Right lobe of liver (tissue), 6 donors: ENCODE data around the gene TDRD3. TPM values are rescaled to one million over a fixed set of nuclear protein-coding genes. Genes with fewer than 3 reads are reported as not detected.

Source experiments
- ATAC-seq, 4 donors: fragments of 200-7000 bp; cut with Tn5 transposase; one replicate each; pipeline ENCODE4 v1.9.1; 2020; ENCODE audit warnings: mild to moderate bottlenecking in 4 of 4, moderate library complexity in 4 of 4
- DNase-seq, 3 donors: peaks; one replicate each; pipeline ENCODE4 v3.0.0-alpha.2; 2020
- H3K27ac ChIP-seq, 3 donors: fragments of 200-600 bp; one replicate each; pipeline ENCODE4 v1.8.0; 2022
- H3K27me3 ChIP-seq, 2 donors: fragments of 200-600 bp; one replicate each; pipeline ENCODE4 v1.8.0; 2022
- H3K36me3 ChIP-seq, 4 donors: fragments of 200-600 bp; sonication (generic) in 1 of 4; one replicate each; pipeline versions ENCODE4 v1.5.1 to v1.8.0; 2017 to 2022; ENCODE audit warnings: control low read depth in 1 of 4
- H3K4me1 ChIP-seq, 4 donors: fragments of 200-600 bp; sonication (generic) in 1 of 4; one replicate each; pipeline versions ENCODE4 v1.5.1 to v1.8.0; 2017 to 2022; ENCODE audit warnings: control low read depth in 1 of 4
- H3K4me3 ChIP-seq, 3 donors: fragments of 200-600 bp; one replicate each; pipeline ENCODE4 v1.8.0; 2022
- H3K9me3 ChIP-seq, 4 donors: fragments of 200-600 bp; sonication (generic) in 1 of 4; one replicate each; pipeline versions ENCODE4 v1.5.1 to v1.8.0; 2017 to 2022; ENCODE audit warnings: control low read depth in 1 of 4
- POLR2A ChIP-seq: fragments of 450-650 bp; IDR thresholded peaks from one replicate; pipeline ENCODE4 v1.6.1; 2017; ENCODE audit warnings: antibody characterized with exemption, mild to moderate bottlenecking
- WGBS: methylation state at CpG from one replicate; pipeline ENCODE4 v1.1.6; 2018; ENCODE audit warnings: low coverage, low lambda C conversion rate; ENCODE audit not compliant: insufficient coverage; ENCODE audit errors: missing lambda C conversion rate; 5-methylcytosine and 5-hydroxymethylcytosine counted together
- intact Hi-C, 2 donors: fragments of 100-400 bp; cut with DNase I; formaldehyde crosslinking; loops; one replicate each; pipeline versions ENCODE4 v1.11.2 to v1.14.1; 2022
- total RNA-seq, 6 experiments: library from RNA; depleted of rRNA in 2 of 6; stranded (reverse); fragments of >200 nt in 2 of 6; fragmentation: NEBNext Ultra II Directional in 3 of 6; extraction: Animal tissue kit (Norgen Biotek cat#: 25700) in 3 of 6; gene quantifications; one replicate each; pipeline versions ENCODE4 v1.1.0 to v1.2.4, GENCODE V29; 2016 to 2023
- TF ChIP-seq, protein P1 (sequence below), 4 donors: fragments of 200-600 bp in 3 of 4; fragments of 450-650 bp in 1 of 4; IDR thresholded peaks; one replicate each; pipeline versions ENCODE4 v1.5.1 to v1.8.0; 2016 to 2022; ENCODE audit warnings: antibody characterized with exemption in 4 of 4, mild to moderate bottlenecking in 2 of 4
- donor health status: DM: no; HTN: yes; CAD: no.
- donor health status: DM: no; HTN: no; CAD: no.
- donor health status: DM: no; HTN: no; CAD: no.
- donor health status: DM: no; HTN: yes; CAD: no.
- donor health status: DM: no; HTN: yes; CAD: no.

TDRD3 gene
- total RNA-seq, 6 experiments from 2014 or later: 9.6 to 12.8 (median 11.4) TPM

DNA sequence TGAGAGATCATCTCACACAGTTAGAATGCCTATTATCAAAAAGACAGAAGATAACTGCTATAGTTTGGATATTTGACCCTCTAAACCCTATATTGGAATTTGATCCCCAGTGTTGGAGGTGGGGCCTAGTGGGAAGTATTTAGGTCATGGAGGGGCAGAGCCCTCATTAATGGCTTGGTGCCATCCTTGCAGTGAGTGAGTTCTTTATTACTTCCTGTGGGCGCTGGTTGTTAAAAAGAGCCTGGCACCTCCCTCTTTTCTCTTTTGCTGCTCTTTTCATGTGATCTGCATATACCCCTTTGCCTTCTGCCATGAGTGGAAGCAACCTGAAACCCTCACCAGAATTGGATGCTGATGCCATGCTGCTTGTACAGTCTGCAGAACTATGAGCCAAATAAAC lies 66.8 kb downstream of the TDRD3 start:
- Histone ChIP-seq H3K4me3 (no peak overlapping the region), H3K4me1 (no peaks in the 10 kb centered on the region), H3K27me3 (no peaks in the 10 kb centered on the region), H3K27ac (no peak overlapping the region), H3K36me3 (peaks cover 0 to 3% (median 0%) of the 10 kb centered on the region in 4 donors), H3K9me3 (no peaks in the 10 kb centered on the region)
- DNase-seq (no peak), ATAC-seq (no peak)
- 67% methylated on average over 1 of the region's 1 CpG for WGBS
- intact Hi-C loops: no loop called here
- TF ChIP-seq, protein P1, sequence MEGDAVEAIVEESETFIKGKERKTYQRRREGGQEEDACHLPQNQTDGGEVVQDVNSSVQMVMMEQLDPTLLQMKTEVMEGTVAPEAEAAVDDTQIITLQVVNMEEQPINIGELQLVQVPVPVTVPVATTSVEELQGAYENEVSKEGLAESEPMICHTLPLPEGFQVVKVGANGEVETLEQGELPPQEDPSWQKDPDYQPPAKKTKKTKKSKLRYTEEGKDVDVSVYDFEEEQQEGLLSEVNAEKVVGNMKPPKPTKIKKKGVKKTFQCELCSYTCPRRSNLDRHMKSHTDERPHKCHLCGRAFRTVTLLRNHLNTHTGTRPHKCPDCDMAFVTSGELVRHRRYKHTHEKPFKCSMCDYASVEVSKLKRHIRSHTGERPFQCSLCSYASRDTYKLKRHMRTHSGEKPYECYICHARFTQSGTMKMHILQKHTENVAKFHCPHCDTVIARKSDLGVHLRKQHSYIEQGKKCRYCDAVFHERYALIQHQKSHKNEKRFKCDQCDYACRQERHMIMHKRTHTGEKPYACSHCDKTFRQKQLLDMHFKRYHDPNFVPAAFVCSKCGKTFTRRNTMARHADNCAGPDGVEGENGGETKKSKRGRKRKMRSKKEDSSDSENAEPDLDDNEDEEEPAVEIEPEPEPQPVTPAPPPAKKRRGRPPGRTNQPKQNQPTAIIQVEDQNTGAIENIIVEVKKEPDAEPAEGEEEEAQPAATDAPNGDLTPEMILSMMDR (IDR thresholded peaks at IDR 0.05): no peak
- no peak for TF ChIP-seq POLR2A

DNA sequence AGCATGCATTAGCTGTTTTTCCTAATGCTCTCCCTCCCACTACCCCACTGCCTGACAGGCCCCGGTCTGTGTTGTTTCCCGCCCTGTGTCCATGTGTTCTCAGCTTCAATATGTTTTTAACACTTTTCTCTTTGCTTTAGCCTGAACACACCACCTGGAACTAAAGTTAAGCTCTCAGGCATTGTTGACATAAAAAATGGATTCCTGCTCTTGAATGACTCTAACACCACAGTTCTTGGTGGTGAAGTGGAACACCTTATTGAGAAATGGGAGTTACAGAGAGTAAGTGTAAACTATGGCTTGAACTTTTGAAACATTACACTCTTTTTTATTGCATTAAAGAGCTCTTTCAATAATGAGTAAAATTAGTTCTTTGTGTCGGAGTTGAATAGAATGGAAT lies 70.1 kb downstream of the TDRD3 start:
- intact Hi-C loops: no loop called here
- no peaks in the 10 kb centered on the region for H3K36me3 ChIP-seq
- ATAC-seq (no peak), DNase-seq (no peak)
- H3K27me3 ChIP-seq: no peaks in the 10 kb centered on the region
- TF ChIP-seq POLR2A: no peak
- TF ChIP-seq, protein P1 (IDR thresholded peaks at IDR 0.05): no peak
- no peak overlapping the region for H3K27ac ChIP-seq
- H3K9me3 ChIP-seq: no peaks in the 10 kb centered on the region
- H3K4me1 ChIP-seq: no peaks in the 10 kb centered on the region
- WGBS: 96% methylated on average over 3 of the region's 3 CpGs
- H3K4me3 ChIP-seq: no peak overlapping the region

DNA sequence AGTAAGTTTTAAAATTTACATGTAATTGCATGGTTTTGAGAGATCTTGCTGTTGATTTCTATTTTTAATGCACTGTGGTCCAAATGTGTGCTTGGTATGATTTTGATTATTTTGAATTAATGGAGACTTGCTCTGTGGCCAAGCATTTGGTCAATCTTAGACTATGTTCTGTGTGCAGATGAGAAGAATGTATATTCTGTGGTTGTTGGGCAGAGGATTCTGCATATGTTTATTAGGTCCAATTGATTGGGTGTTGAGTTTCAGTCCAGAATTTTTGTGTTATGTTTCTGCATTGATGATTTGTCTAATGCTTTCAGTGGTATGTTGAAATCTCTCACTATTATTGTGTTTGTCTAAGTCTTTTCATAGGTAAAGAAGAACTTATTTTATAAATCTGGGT lies 82.3 kb downstream of the TDRD3 start:
- no peaks in the 10 kb centered on the region for H3K27me3 ChIP-seq
- TF ChIP-seq, protein P1 (IDR thresholded peaks at IDR 0.05): no peak
- TF ChIP-seq POLR2A: no peak
- no peaks in the 10 kb centered on the region for H3K9me3 ChIP-seq
- H3K27ac ChIP-seq: no peak overlapping the region
- H3K4me3 ChIP-seq: no peak overlapping the region
- DNase-seq (no peak), ATAC-seq (no peak)
- H3K36me3 ChIP-seq: no peaks in the 10 kb centered on the region
- intact Hi-C loops: no loop called here
- no peaks in the 10 kb centered on the region for H3K4me1 ChIP-seq

DNA sequence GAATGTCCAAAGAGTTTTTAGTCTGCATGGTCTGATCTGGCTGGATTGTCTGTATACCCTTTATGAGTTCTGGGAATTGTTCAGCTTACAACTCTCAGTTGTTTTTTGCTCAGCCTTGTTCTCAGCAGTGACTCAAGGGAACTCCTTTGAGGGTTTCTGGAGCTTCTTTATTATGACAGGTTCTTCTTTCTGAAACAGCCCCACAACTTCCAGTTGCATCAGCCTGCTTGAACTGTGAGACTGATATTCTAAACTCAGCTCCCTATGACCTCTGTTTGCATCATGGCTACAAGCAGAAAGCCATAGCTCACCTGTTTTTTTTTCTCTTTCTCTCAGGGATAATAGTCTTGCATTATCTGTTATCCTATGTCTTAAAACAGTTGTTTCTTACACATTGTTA lies 85.0 kb downstream of the TDRD3 start:
- ATAC-seq: no peak
- TF ChIP-seq POLR2A: no peak
- TF ChIP-seq, protein P1 (IDR thresholded peaks at IDR 0.05): no peak
- H3K27me3 ChIP-seq: no peaks in the 10 kb centered on the region
- H3K9me3 ChIP-seq: no peaks in the 10 kb centered on the region
- no peak overlapping the region for H3K4me3 ChIP-seq
- DNase-seq: no peak
- intact Hi-C loops: no loop called here
- H3K36me3 ChIP-seq: no peaks in the 10 kb centered on the region
- no peak overlapping the region for H3K27ac ChIP-seq
- H3K4me1 ChIP-seq: no peaks in the 10 kb centered on the region

DNA sequence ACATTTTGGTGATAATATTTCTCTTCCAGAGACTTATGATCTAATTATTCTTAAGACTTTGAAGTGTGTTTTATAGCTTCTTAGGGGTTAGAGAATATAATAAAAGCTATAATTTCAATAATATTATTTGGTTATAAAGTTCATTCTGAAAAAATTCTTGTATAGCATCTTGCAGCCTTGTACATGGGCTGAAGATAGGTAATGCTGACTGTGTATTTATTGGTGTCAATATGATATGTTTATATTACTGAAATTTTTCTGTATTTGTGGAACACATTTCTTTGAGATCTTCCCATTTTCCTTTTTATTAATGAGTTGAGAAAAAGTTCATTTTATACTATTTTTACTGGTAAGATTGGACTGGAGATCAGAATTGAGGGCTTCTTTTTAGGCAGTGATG lies 87.8 kb downstream of the TDRD3 start:
- Histone ChIP-seq H3K4me1 (no peaks in the 10 kb centered on the region), H3K27me3 (no peaks in the 10 kb centered on the region), H3K9me3 (no peaks in the 10 kb centered on the region), H3K36me3 (no peaks in the 10 kb centered on the region), H3K27ac (no peak overlapping the region), H3K4me3 (no peak overlapping the region)
- ATAC-seq: no peak
- TF ChIP-seq, protein P1 (IDR thresholded peaks at IDR 0.05): no peak
- no peak for TF ChIP-seq POLR2A
- DNase-seq: no peak
- intact Hi-C loops: no loop called here
